HG02840 (cell line): ENCODE data around the gene SERPINB8.
"Not testable (repeated sequence)": the region's sequence is repeated elsewhere in the genome, so short reads cannot be mapped to it uniquely, and the experiment has no call there.

Experiments used
- ATAC-seq: cut with Tn5 transposase; IDR thresholded peaks from one replicate; pipeline ENCODE4 v1.9.1; 2021; ENCODE audit warnings: mild to moderate bottlenecking, moderate library complexity, moderate number of reproducible peaks; ENCODE audit not compliant: unreplicated experiment, low FRiP score

The SERPINB8 gene

GRCh38 chr18:63969942-63970808 lies at the start of gene SERPINB8:
SERPINB8 (plus strand) TSS chr18:63970081; CDS start chr18:63978309, 8,228 bp downstream.
- ATAC-seq: peak; percentile 95

GRCh38 chr18:63922049-63922448 lies 47.8 kb upstream of the SERPINB8 start:
- ATAC-seq: no peak

GRCh38 chr18:63924551-63924950 lies 45.3 kb upstream of the SERPINB8 start:
- ATAC-seq: no peak

GRCh38 chr18:63928331-63928730 lies 41.5 kb upstream of the SERPINB8 start:
- ATAC-seq: no peak

- not testable (repeated sequence) for ATAC-seq
These were observed 40.5 kb upstream of the SERPINB8 start for GRCh38 chr18:63929369-63929768.

GRCh38 chr18:63930773-63931354 lies 39.0 kb upstream of the SERPINB8 start:
- ATAC-seq: no peak

GRCh38 chr18:63936156-63936931 lies 33.5 kb upstream of the SERPINB8 start:
- ATAC-seq: peak; percentile 100

- ATAC-seq: no peak
These were observed 32.9 kb upstream of the SERPINB8 start for GRCh38 chr18:63936932-63937393.

GRCh38 chr18:63940008-63940407 lies 29.9 kb upstream of the SERPINB8 start:
- ATAC-seq: no peak

- ATAC-seq: not testable (repeated sequence)
These were observed 29.3 kb upstream of the SERPINB8 start for GRCh38 chr18:63940543-63941050.

GRCh38 chr18:63947051-63947790 lies 22.7 kb upstream of the SERPINB8 start:
- no peak for ATAC-seq

GRCh38 chr18:63949068-63949737 lies 20.7 kb upstream of the SERPINB8 start, which contains the start of gene HMSD:
HMSD (plus strand) TSS chr18:63949301; CDS start chr18:63953456, 4,155 bp downstream.
- ATAC-seq: peak; percentile 76

GRCh38 chr18:63951302-63951705 lies 18.6 kb upstream of the SERPINB8 start:
- peak; percentile 42 for ATAC-seq

GRCh38 chr18:63953811-63954210 lies 16.1 kb upstream of the SERPINB8 start:
- ATAC-seq: no peak

GRCh38 chr18:63956755-63957154 lies 13.1 kb upstream of the SERPINB8 start:
- ATAC-seq: no peak

GRCh38 chr18:63960891-63961290 lies 9.0 kb upstream of the SERPINB8 start:
- ATAC-seq: no peak

GRCh38 chr18:63961435-63961980 lies 8.4 kb upstream of the SERPINB8 start:
- no peak for ATAC-seq

GRCh38 chr18:63962137-63962536 lies 7.7 kb upstream of the SERPINB8 start:
- ATAC-seq: no peak

- no peak for ATAC-seq
These were observed 6.1 kb upstream of the SERPINB8 start for GRCh38 chr18:63963615-63964256.
